Ishikawa (cell line): Measurements from ENCODE around the gene POLH.

Experiments
- CEBPB ChIP-seq: IDR thresholded peaks from 2 replicates; pipeline ENCODE4 v1.6.1; 2012
- CREB1 ChIP-seq: IDR thresholded peaks from 2 replicates; pipeline ENCODE4 v1.6.1; 2012; ENCODE audit warnings: low read depth
- EP300 ChIP-seq: IDR thresholded peaks from 2 replicates; pipeline ENCODE4 v1.6.1; 2012; ENCODE audit warnings: borderline replicate concordance
- FOXM1 ChIP-seq: IDR thresholded peaks from 2 replicates; pipeline ENCODE4 v1.6.1; 2012; ENCODE audit warnings: low read depth, borderline replicate concordance
- MAX ChIP-seq: IDR thresholded peaks from 2 replicates; pipeline ENCODE4 v1.6.1; 2012
- NFIC ChIP-seq: IDR thresholded peaks from 2 replicates; pipeline ENCODE4 v1.6.1; 2012
- RAD21 ChIP-seq: IDR thresholded peaks from 2 replicates; pipeline ENCODE4 v1.6.1; 2012; ENCODE audit warnings: low read depth
- REST ChIP-seq: IDR thresholded peaks from 2 replicates; pipeline ENCODE4 v1.6.1; 2012; ENCODE audit warnings: low read depth, mild to moderate bottlenecking
- TAF1 ChIP-seq: IDR thresholded peaks from 2 replicates; pipeline ENCODE4 v1.6.1; 2012; ENCODE audit warnings: low read depth, mild to moderate bottlenecking
- TCF12 ChIP-seq: IDR thresholded peaks from 2 replicates; pipeline ENCODE4 v1.6.1; 2012; ENCODE audit warnings: low read depth
- TEAD4 ChIP-seq: IDR thresholded peaks from 2 replicates; pipeline ENCODE4 v1.6.1; 2012
- USF1 ChIP-seq: IDR thresholded peaks from 2 replicates; pipeline ENCODE4 v1.6.1; 2012
- YY1 ChIP-seq: IDR thresholded peaks from 2 replicates; pipeline ENCODE4 v1.6.1; 2012; ENCODE audit warnings: low read depth

- no peak for TF ChIP-seq USF1
- TF ChIP-seq RAD21: no peak
- TF ChIP-seq REST: no peak
- TF ChIP-seq NFIC: no peak
- TF ChIP-seq TEAD4: no peak
- TF ChIP-seq YY1: no peak
- TF ChIP-seq CREB1: no peak
- TF ChIP-seq FOXM1: no peak
- no peak for TF ChIP-seq EP300
- no peak for TF ChIP-seq CEBPB
- TF ChIP-seq TCF12: no peak
- TF ChIP-seq MAX: no peak
- no peak for TF ChIP-seq TAF1
These were observed 82.2 kb downstream of the POLH start for GRCh38 chr6:43658161-43658560.
